ENCODE data around the gene FBXW12.

GRCh38 chr3:48414376-48415250 lies 42.6 kb downstream of the FBXW12 start:
- TF ChIP-seq, protein P1, sequence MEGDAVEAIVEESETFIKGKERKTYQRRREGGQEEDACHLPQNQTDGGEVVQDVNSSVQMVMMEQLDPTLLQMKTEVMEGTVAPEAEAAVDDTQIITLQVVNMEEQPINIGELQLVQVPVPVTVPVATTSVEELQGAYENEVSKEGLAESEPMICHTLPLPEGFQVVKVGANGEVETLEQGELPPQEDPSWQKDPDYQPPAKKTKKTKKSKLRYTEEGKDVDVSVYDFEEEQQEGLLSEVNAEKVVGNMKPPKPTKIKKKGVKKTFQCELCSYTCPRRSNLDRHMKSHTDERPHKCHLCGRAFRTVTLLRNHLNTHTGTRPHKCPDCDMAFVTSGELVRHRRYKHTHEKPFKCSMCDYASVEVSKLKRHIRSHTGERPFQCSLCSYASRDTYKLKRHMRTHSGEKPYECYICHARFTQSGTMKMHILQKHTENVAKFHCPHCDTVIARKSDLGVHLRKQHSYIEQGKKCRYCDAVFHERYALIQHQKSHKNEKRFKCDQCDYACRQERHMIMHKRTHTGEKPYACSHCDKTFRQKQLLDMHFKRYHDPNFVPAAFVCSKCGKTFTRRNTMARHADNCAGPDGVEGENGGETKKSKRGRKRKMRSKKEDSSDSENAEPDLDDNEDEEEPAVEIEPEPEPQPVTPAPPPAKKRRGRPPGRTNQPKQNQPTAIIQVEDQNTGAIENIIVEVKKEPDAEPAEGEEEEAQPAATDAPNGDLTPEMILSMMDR (IDR thresholded peaks at IDR 0.05; ENCODE audit: insufficient read depth, low read length, poor library complexity, severe bottlenecking) = no peak
- TF ChIP-seq EZH2phosphoT487 (conservative IDR thresholded peaks at IDR 0.05; ENCODE audit: low read length) = no peak

Data from SU-DHL-6 (cell line).